B cell (primary cell): ENCODE results near the gene SYTL1. TPM values are rescaled to one million over a fixed set of nuclear protein-coding genes. Genes with fewer than 3 reads are reported as not detected.
A peak's percentile ranks its signal among the peaks of the same experiment; 100 is the strongest.

Experiments
- ATAC-seq: fragments of 200-7000 bp; cut with Tn5 transposase; one replicate; pipeline ENCODE4 v1.10.0; 2021; ENCODE audit warnings: low read depth, mild to moderate bottlenecking, moderate number of reproducible peaks, moderate library complexity
- CTCF ChIA-PET: fragments of 350-600 bp; sonication (Branson Sonifier 250); formaldehyde crosslinking; loops from one replicate; lab custom pipeline; 2021; ENCODE audit warnings: antibody characterized with exemption, inconsistent platforms; lab: Charles Lee
- POLR2A ChIA-PET: fragments of 350-600 bp; sonication (Branson Sonifier 250); formaldehyde crosslinking; loops from one replicate; lab custom pipeline; 2021; ENCODE audit warnings: antibody characterized with exemption; lab: Charles Lee
- DNase-seq: peaks from one replicate; pipeline ENCODE4 v3.0.0; 2013
- H2AFZ ChIP-seq: 2 replicates; pipeline ENCODE4 v1.6.1; 2012; ENCODE audit warnings: mild to moderate bottlenecking, low read depth, low read length; ENCODE audit not compliant: insufficient read depth, poor library complexity, severe bottlenecking
- H3K27ac ChIP-seq, 2 donors: 1 replicate in 1 of 2; 2 replicates in 1 of 2; pipeline ENCODE4 v1.5.1; 2012 to 2013; ENCODE audit warnings: low read length in 2 of 2, mild to moderate bottlenecking in 2 of 2, moderate library complexity in 1 of 2
- H3K27me3 ChIP-seq, 4 experiments: fragments of 200-600 bp in 1 of 4; sonication (generic) in 1 of 4; replicated peaks in 1 of 4; 1 replicate in 2 of 4; 2 replicates in 2 of 4; pipeline versions ENCODE4 v1.6.1 to v1.7.0; 2013 to 2016; ENCODE audit warnings: low read length in 3 of 4, mild to moderate bottlenecking in 2 of 4, mixed read lengths in 1 of 4, moderate library complexity in 1 of 4; ENCODE audit not compliant: insufficient read depth in 4 of 4, control insufficient read depth in 3 of 4; ENCODE audit errors: control extremely low read depth in 1 of 4
- H3K36me3 ChIP-seq, 2 experiments: replicated peaks in 1 of 2; 1 replicate in 1 of 2; 2 replicates in 1 of 2; pipeline versions ENCODE4 v1.6.1 to v1.7.1; 2013; ENCODE audit warnings: low read length in 1 of 2; ENCODE audit not compliant: insufficient read depth in 2 of 2, control insufficient read depth in 1 of 2; ENCODE audit errors: control extremely low read depth in 1 of 2, extremely low read depth in 1 of 2
- H3K4me1 ChIP-seq, 2 donors: fragments of 200-600 bp in 1 of 2; sonication (generic) in 1 of 2; 1 replicate in 1 of 2; 2 replicates in 1 of 2; pipeline versions ENCODE4 v1.5.1 to v1.6.1; 2013 to 2017; ENCODE audit warnings: low read length in 2 of 2; ENCODE audit not compliant: control insufficient read depth in 2 of 2, insufficient read depth in 2 of 2
- H3K4me2 ChIP-seq: replicated peaks from 2 replicates; pipeline ENCODE3; 2012; ENCODE audit warnings: mild to moderate bottlenecking, low read depth, low read length; ENCODE audit not compliant: poor library complexity, severe bottlenecking
- H3K4me3 ChIP-seq, 5 experiments: fragments of 200-600 bp in 1 of 5; sonication (generic) in 1 of 5; 1 replicate in 3 of 5; 2 replicates in 2 of 5; pipeline versions ENCODE4 v1.5.1 to v1.7.0; 2011 to 2016; ENCODE audit warnings: low read length in 4 of 5, mild to moderate bottlenecking in 4 of 5, low read depth in 2 of 5, control low read depth in 1 of 5, moderate library complexity in 1 of 5; ENCODE audit not compliant: insufficient read depth in 1 of 5; ENCODE audit errors: control extremely low read depth in 1 of 5, extremely low read depth in 1 of 5
- H3K79me2 ChIP-seq: fragments of 200-600 bp; sonication (generic); one replicate; pipeline ENCODE4 v1.6.0; 2016; ENCODE audit warnings: low read length; ENCODE audit not compliant: control insufficient read depth, insufficient read depth
- H3K9ac ChIP-seq: fragments of 200-600 bp; sonication (generic); 2 replicates; pipeline ENCODE4 v1.6.1; 2017; ENCODE audit warnings: mild to moderate bottlenecking, low read length, moderate library complexity
- H3K9me3 ChIP-seq, 3 donors: one replicate each; pipeline versions ENCODE4 v1.6.1 to v1.7.1; 2013; ENCODE audit warnings: low read length in 2 of 3; ENCODE audit not compliant: control insufficient read depth in 2 of 3, insufficient read depth in 1 of 3; ENCODE audit errors: control extremely low read depth in 1 of 3
- H4K20me1 ChIP-seq: 2 replicates; pipeline ENCODE4 v1.6.0; 2012; ENCODE audit warnings: mild to moderate bottlenecking, low read length; ENCODE audit not compliant: insufficient read depth, control insufficient read depth, poor library complexity, severe bottlenecking
- H3K27ac Mint-ChIP-seq: one replicate; pipeline ENCODE4 v1.8.0; 2021; ENCODE audit warnings: mixed read lengths
- H3K27me3 Mint-ChIP-seq: one replicate; pipeline ENCODE4 v1.8.0; 2021; ENCODE audit warnings: mixed read lengths
- H3K4me1 Mint-ChIP-seq: one replicate; pipeline ENCODE4 v1.8.0; 2021; ENCODE audit warnings: mixed read lengths
- H3K4me3 Mint-ChIP-seq: one replicate; pipeline ENCODE4 v1.8.0; 2021; ENCODE audit warnings: mixed read lengths
- H3K9me3 Mint-ChIP-seq: one replicate; pipeline ENCODE4 v1.8.0; 2022; ENCODE audit warnings: mixed read lengths; ENCODE audit not compliant: insufficient read depth
- EZH2 ChIP-seq: IDR thresholded peaks from 2 replicates; pipeline ENCODE4 v1.6.1; 2012; ENCODE audit warnings: borderline replicate concordance, low read depth, mild to moderate bottlenecking, moderate library complexity, low read length; ENCODE audit not compliant: insufficient read depth, poor library complexity, severe bottlenecking
- WGBS: methylation state at CpG from one replicate; pipeline ENCODE4 v1.1.5; 2013; ENCODE audit warnings: missing lambda C conversion rate; ENCODE audit not compliant: insufficient coverage; 5-methylcytosine and 5-hydroxymethylcytosine counted together
- intact Hi-C: fragments of 100-400 bp; cut with micrococcal nuclease; formaldehyde crosslinking; loops from one replicate; pipeline ENCODE4 v1.10.0; 2022
- polyA plus RNA-seq: library from polyadenylated mRNA; depleted of rRNA; stranded (reverse); fragments of >200 nt; gene quantifications from 2 replicates; pipeline ENCODE4 v1.2.3, GENCODE V29; 2012
- total RNA-seq, 2 donors: library from RNA; stranded (reverse); fragments of 120-200 nt in 1 of 2; gene quantifications; 1 replicate in 1 of 2; 2 replicates in 1 of 2; pipeline versions ENCODE4 v1.2.3 to v1.2.4, GENCODE V29; 2013 to 2022
- TF ChIP-seq, protein P1 (sequence below): fragments of 200-600 bp; IDR thresholded peaks from one replicate; pipeline ENCODE4 v1.8.0; 2022; ENCODE audit warnings: antibody characterized with exemption, mild to moderate bottlenecking

SYTL1 gene
- total and polyA plus RNA-seq, 2 donors (not counting 1 experiment from before 2014, with no cell fraction given): 159 to 444 TPM

GRCh38 chr1:27342391-27342777, 562 bp downstream of the SYTL1 start:
- H3K27ac ChIP-seq: peak overlapping the region; percentile 85 to 88
- ChIA-PET POLR2A (interaction anchor here (1.3 to 2.1 kb wide), 8 partner anchors 7 to 23 kb away, joined by 3 to 16 read pairs (median 8); partner anchors contain the start of gene MAP3K6), CTCF (interaction anchor here (1.0 to 12.7 kb wide), 13 partner anchors 10 to 321 kb away, joined by 3 to 132 read pairs (median 7); partner anchors contain the start of gene MAP3K6)
- H3K9ac ChIP-seq: peak overlapping the region; percentile 77
- H3K27me3 ChIP-seq: no peaks in the 10 kb centered on the region
- peak overlapping the region; percentile 61 to 89 (median 79) for H3K4me3 ChIP-seq
- peak overlapping the region; percentile 89 for H3K4me2 ChIP-seq
- Mint-ChIP-seq H3K27me3 (no peaks in the 10 kb centered on the region), H3K4me1 (peaks cover 66% of the 10 kb centered on the region), H3K9me3 (no peaks in the 10 kb centered on the region), H3K4me3 (peak overlapping the region; percentile 96), H3K27ac (peak overlapping the region; percentile 98)
- intact Hi-C loops: no loop called here
- peaks cover 6% of the 10 kb centered on the region for H4K20me1 ChIP-seq
- H2AFZ ChIP-seq: peak overlapping the region; percentile 84
- peaks cover 0 to 7% (median 0%) of the 10 kb centered on the region in 3 donors for H3K9me3 ChIP-seq
- H3K36me3 ChIP-seq: peaks cover 0 to 24% of the 10 kb centered on the region in 2 experiments
- ATAC-seq: no peak
- peaks cover 46% of the 10 kb centered on the region for H3K79me2 ChIP-seq
- WGBS: 5% methylated on average over 7 of the region's 8 CpGs
- no peak for TF ChIP-seq EZH2
- TF ChIP-seq, protein P1, sequence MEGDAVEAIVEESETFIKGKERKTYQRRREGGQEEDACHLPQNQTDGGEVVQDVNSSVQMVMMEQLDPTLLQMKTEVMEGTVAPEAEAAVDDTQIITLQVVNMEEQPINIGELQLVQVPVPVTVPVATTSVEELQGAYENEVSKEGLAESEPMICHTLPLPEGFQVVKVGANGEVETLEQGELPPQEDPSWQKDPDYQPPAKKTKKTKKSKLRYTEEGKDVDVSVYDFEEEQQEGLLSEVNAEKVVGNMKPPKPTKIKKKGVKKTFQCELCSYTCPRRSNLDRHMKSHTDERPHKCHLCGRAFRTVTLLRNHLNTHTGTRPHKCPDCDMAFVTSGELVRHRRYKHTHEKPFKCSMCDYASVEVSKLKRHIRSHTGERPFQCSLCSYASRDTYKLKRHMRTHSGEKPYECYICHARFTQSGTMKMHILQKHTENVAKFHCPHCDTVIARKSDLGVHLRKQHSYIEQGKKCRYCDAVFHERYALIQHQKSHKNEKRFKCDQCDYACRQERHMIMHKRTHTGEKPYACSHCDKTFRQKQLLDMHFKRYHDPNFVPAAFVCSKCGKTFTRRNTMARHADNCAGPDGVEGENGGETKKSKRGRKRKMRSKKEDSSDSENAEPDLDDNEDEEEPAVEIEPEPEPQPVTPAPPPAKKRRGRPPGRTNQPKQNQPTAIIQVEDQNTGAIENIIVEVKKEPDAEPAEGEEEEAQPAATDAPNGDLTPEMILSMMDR: no peak
- peak; percentile 53 for DNase-seq
- H3K4me1 ChIP-seq: peaks cover 37 to 59% of the 10 kb centered on the region in 2 donors
